SKM-1 (cell line): ENCODE measurements around the gene PEX7.
"Not testable (repeated sequence)": the region's sequence is repeated elsewhere in the genome, so short reads cannot be mapped to it uniquely, and the experiment has no call there.

Experiments
- DNase-seq: peaks from one replicate; lab custom pipeline; 2025; ENCODE audit not compliant: unreplicated experiment; lab: John Stamatoyannopoulos, UW

PEX7 gene

GRCh38 chr6:136840276-136841001 is 18.0 kb downstream of the PEX7 start:
- no peak for DNase-seq

DNA sequence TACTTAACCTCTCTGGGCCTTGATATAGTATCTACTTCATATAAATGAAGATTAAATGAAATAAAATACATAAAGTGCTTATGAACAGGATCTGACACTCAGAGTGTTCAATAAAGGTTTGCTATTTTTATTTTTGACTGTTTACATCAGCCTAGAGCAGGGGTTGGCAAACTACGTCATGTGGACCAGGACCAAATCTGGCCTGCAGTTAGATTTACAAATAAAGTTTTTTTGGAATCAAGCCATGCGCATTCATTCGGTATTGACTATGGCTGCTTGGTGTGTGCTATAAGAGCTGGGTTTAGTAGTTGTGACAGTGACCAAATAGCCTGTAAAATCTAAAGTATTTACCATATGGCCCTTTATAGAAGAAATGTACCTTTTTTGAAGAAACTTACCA is 20.8 kb downstream of the PEX7 start:
- no peak for DNase-seq

DNA sequence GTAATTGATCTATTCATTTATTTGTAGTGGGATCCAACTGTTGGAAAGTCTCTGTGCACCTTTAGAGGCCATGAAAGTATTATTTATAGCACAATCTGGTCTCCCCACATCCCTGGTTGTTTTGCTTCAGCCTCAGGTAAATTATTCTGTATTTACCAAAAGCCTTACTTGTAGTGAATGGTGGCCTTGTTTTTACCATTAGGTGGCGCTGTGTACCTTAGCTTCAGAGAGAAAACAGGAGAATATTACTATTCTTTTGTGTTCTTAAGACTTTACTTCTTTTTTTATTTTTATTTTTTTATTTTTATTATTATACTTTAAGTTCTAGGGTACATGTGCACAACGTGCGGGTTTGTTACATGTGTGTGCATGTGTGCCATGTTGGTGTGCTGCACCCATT is 23.7 kb downstream of the PEX7 start:
- DNase-seq = peak; percentile 14

- DNase-seq = not testable (repeated sequence)
Observed at GRCh38 chr6:136846477-136846876, 24.1 kb downstream of the PEX7 start.

DNA sequence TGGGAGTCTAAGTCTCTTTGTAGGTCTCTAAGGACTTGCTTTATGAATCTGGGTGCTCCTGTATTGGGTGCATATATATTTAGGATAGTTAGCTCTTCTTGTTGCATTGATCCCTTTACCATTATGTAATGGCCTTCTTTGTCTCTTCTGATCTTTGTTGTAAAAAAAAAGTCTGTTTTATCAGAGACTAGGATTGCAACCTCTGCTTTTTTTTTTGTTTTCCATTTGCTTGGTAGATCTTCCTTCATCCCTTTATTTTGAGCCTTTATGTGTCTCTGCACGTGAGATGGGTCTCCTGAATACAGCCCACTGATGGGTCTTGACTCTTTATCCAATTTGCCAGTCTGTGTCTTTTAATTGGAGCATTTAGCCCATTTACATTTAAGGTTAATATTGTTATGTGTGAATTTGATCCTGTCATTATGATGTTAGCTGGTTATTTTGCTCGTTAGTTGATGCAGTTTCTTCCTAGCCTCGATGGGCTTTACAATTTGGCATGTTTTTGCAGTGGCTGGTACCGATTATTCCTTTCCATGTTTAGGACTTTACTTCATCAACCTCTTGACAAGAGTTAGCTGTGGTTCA is 27.7 kb downstream of the PEX7 start:
- not testable (repeated sequence) for DNase-seq

DNA sequence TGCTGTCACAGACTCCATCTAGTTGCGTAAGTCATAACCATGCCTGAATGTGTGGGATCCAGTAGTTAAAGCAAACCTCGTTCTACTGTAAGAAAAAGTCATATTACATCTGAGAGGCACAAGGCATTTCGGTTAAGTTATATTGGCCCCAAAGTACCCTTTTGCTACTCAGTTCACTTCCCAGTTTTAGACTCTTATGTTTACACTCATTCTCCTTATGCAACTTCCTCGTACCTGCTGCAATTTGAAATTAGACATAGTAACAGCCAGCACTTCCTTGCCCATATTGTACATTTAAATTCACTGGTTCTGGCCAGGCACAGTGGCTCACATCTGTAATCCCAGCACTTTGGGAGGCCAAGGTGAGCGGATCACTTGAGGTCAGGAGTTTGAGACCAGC is 37.0 kb downstream of the PEX7 start:
- DNase-seq = peak; percentile 80

GRCh38 chr6:136860043-136860442 is 37.7 kb downstream of the PEX7 start:
- DNase-seq = no peak

GRCh38 chr6:136862662-136863061 is 40.3 kb downstream of the PEX7 start:
- no peak for DNase-seq

GRCh38 chr6:136863752-136864151 is 41.4 kb downstream of the PEX7 start:
- no peak for DNase-seq

DNA sequence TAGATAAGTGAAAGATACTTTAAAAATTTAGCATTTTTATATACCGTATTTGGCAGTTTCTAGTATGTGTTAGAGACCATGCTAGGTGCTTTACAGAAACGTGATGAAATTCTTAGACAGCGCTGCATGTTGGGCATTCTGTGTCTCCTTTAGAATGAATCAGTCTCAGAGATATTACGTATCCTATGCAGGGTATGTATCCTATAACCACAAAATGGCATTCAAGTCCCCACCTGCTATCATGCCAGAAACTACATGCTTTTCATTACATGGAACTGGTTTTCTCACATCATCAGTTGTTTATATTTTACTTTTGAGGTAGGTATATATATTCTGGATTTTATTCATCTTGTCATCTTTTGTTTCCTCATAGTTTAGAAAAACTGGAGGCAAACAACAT is 42.3 kb downstream of the PEX7 start:
- no peak for DNase-seq

DNA sequence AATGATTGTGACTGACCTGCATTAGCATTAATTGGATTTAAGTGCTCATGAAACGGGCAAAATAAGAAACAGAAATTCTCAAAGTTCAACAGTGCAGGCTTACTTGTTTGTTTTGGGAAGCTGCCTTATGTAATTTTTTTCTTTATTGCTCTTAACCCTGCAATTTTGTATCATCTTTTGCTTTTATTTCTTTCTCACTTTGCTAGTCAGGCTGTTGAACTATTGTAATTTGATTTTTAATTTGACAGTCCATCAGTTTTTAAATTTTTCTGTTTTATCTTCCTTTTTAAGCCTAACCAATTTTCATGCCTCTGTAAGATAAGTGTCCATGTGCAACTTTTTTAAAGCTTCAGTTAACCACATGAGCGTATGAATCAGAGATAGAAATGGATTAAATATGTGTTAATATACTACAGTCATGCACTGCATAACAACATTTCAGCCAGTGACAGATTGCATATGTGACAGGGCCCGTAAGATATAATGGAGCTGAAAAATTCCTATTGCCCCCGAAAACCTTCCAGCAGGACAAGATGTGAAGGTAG is 44.6 kb downstream of the PEX7 start:
- DNase-seq = no peak

DNA sequence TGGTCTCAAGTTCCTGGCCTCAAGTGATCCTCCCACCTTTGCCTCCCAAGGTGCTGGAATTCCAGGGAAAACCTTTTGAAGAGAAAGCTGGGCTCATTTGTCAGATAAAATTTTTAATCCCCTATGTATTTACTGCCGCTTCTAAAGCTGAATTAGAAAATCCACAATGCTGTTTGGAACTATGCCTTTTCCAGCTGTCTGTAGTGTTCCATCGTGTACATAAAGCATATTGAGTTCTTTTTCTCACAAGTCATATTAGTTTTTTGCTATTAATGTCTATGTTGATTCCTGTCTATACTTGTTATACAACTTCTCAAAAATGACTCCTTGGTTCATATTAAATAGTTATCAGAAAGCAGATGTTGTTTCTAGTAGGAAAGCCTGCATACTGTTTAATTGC is 47.1 kb downstream of the PEX7 start:
- no peak for DNase-seq

GRCh38 chr6:136873748-136874147 is 51.4 kb downstream of the PEX7 start:
- no peak for DNase-seq

- not testable (repeated sequence) for DNase-seq
Observed at GRCh38 chr6:136876469-136876868, 54.1 kb downstream of the PEX7 start.

- no peak for DNase-seq
Observed at GRCh38 chr6:136880748-136881460, 58.5 kb downstream of the PEX7 start.

DNA sequence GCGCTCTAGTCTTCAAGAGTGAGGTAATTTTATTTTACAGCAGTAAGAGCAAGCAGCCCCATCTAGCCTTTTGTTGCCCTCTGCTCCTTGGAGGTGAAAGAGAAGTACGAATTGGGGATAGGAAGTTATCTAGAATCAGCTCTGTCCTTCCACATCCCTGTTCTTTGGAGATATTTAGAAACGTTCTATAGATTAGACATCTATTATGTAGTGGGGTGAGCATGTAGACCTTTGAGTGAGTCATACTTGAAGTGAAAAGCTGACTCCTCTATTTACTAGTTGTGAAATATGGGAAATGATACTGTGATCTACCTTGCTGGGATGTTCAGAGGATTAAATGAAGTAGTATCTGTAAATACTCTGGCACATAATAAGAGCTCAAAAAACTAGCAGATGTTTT is 63.7 kb downstream of the PEX7 start:
- DNase-seq = no peak

- DNase-seq = no peak
Observed at GRCh38 chr6:136887953-136888352, 65.6 kb downstream of the PEX7 start.

DNA sequence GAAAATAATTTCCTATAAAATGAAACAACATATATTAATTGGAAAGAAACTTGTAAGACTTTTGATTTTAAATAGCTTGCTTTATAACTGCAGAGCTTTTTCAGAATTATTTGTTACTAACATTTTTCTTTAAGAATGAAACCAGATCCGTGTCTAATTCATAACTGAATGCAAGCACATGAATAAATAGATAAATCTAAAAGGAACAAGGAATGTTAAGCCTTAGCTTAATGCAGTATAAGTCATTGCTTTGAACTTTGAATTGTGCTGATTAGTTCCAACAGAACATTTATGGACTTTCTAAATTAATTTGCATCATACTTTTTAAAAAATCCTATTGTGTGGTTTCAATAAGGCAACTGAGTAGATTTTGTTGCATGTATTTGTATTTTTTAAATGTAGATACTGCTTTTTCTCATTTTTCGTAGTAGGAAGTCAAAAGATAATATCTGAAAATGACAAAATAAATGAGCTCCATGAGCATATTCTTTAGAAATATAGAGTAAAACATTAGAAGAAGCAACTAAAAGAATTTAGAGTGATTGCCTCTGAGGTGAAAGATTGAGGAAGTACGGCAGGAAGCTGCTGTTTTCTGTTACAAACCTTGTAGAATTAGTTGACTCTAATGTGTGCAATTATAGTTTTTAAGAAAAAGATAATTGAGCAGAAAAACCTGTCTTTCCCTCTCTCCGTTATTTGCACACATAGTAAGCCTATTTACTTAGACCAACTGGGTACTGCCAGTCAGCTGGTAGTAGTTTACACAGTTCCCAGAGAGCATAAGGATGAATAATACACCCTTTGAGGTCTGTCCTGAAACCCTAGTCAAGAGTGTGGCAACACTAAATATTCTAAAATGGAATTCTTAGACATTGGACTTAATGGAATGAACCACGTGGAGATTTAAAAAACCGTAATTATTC is 67.1 kb downstream of the PEX7 start:
- DNase-seq = no peak

GRCh38 chr6:136890194-136890839 is 67.9 kb downstream of the PEX7 start:
- no peak for DNase-seq

DNA sequence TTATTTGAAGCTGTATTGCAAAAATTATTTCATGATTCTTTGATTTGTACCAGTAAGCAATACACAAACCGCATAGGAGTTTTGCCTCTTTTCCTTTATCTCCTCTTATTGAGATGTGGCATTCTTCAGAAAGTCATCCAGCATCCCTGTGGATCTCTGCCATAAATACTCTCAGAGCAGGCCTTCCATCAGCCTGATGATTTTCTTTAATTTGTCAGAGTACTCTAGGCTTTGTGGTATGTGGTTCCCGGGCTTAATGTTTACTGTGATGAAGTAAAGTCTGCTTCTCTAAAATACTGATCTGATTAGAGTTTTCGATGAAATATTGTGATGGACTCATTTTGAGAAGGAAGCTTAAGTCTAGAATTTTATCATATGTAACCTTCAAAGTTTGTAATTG is 68.6 kb downstream of the PEX7 start:
- DNase-seq = no peak
